Body of pancreas (tissue), 4 donors: ENCODE results near the gene ABCB9.

Experiments used
- CTCF ChIP-seq, 7 experiments: fragments of 450-650 bp in 4 of 7; fragments of 200-600 bp in 3 of 7; sonication (generic) in 3 of 7; IDR thresholded peaks; one replicate each; pipeline ENCODE4 v1.5.1; 2016 to 2019; ENCODE audit warnings: antibody characterized with exemption in 7 of 7
- POLR2A ChIP-seq, 3 donors: fragments of 450-650 bp; IDR thresholded peaks; one replicate each; pipeline ENCODE4 v1.6.1; 2016; ENCODE audit warnings: antibody characterized with exemption in 3 of 3, mild to moderate bottlenecking in 2 of 3

GRCh38 chr12:122927756-122928403 lies 38.4 kb downstream of the ABCB9 start:
- TF ChIP-seq POLR2A (IDR thresholded peaks at IDR 0.05) (no peak), CTCF (IDR thresholded peaks at IDR 0.05) (no peak)
